ENCODE measurements around the gene C16orf54. TPM values are rescaled to one million over a fixed set of nuclear protein-coding genes. Genes with fewer than 3 reads are reported as not detected.

Gene C16orf54
- total RNA-seq, 1 experiment from 2014 or later: not detected

- Histone ChIP-seq H3K4me2 (ENCODE audit: insufficient read depth, insufficient read length, low read length) (no peak overlapping the region), H3K79me2 (ENCODE audit: insufficient read depth, low read length) (no peaks in the 10 kb centered on the region), H2BK5ac (ENCODE audit: insufficient read length, low read length) (no peak overlapping the region), H3K9me3 (ENCODE audit: control insufficient read depth, low read depth, low read length) (no peaks in the 10 kb centered on the region), H3K27ac (ENCODE audit: insufficient read length, low read depth, low read length) (no peak overlapping the region), H4K20me1 (ENCODE audit: control insufficient read depth, insufficient read depth, insufficient read length) (no peaks in the 10 kb centered on the region), H3K14ac (ENCODE audit: insufficient read depth, low read length) (no peak overlapping the region; the same call in 1 of the 2 replicates), H3T11ph (ENCODE audit: low read length) (no peak overlapping the region), H4K91ac (ENCODE audit: insufficient read length, low read depth, low read length) (no peak overlapping the region), H3K79me1 (ENCODE audit: insufficient read depth, low read depth, low read length, poor library complexity, severe bottlenecking) (no peaks in the 10 kb centered on the region), H3K23me2 (ENCODE audit: insufficient read length, low read depth, low read length, poor library complexity, severe bottlenecking) (no peaks in the 10 kb centered on the region), H3K23ac (ENCODE audit: insufficient read length, low read depth, low read length) (no peak overlapping the region), H3K56ac (ENCODE audit: insufficient read length, low read depth, low read length) (no peak overlapping the region), H4K8ac (replicated peaks; ENCODE audit: insufficient read length, low read depth, low read length) (no peak overlapping the region), H3K18ac (ENCODE audit: insufficient read length, low read depth, low read length) (no peak overlapping the region), H3K27me3 (ENCODE audit: insufficient read depth, low read length) (no peaks in the 10 kb centered on the region), H3K4ac (ENCODE audit: low read depth, low read length) (no peak overlapping the region), H2BK12ac (ENCODE audit: insufficient read length, low read depth, low read length) (no peak overlapping the region), H2AK5ac (ENCODE audit: insufficient read length, low read length) (no peak overlapping the region), H4K5ac (ENCODE audit: insufficient read length, low read depth, low read length) (no peak overlapping the region), H3K9ac (ENCODE audit: extremely low read depth, insufficient read length, low read length) (no peak overlapping the region), H2BK15ac (ENCODE audit: low read depth, low read length) (no peak overlapping the region), H2AFZ (ENCODE audit: low read length) (no peak overlapping the region), H3K4me1 (ENCODE audit: insufficient read depth, low read length) (no peaks in the 10 kb centered on the region), H2BK20ac (ENCODE audit: low read depth, low read length, poor library complexity, severe bottlenecking) (no peak overlapping the region), H2BK120ac (ENCODE audit: low read depth, low read length, poor library complexity, severe bottlenecking) (no peak overlapping the region)
- no peaks in the 10 kb centered on the region for H3K36me3 Mint-ChIP-seq (ENCODE audit: insufficient read depth in 1 of 3, low read depth in 3 of 3)
- no CpG with 5 or more reads among the region's 7 CpGs for WGBS (ENCODE audit: extremely low coverage, insufficient read length, low lambda C conversion rate)
- H3K9me3 Mint-ChIP-seq: no peaks in the 10 kb centered on the region
- no peak for TF ChIP-seq CTCF (conservative IDR thresholded peaks at IDR 0.05)
- H3K4me3 Mint-ChIP-seq: no peak overlapping the region
- H3K4me1 Mint-ChIP-seq: peaks cover 3 to 9% of the 10 kb centered on the region in 2 experiments; a peak in 2 of 4 replicates
- DNase-seq: no peak
- no peak overlapping the region for H3K27ac Mint-ChIP-seq
- peaks cover 4% of the 10 kb centered on the region for H3K27me3 Mint-ChIP-seq (ENCODE audit: low read depth)
Measured at GRCh38 chr16:29770250-29770929, 24.6 kb upstream of the C16orf54 start.

Data from H9 (cell line).